GM12891 (cell line): ENCODE measurements around the gene ARMC2.

ENCODE experiments used
- POLR2A ChIP-seq: IDR thresholded peaks from 2 replicates; pipeline ENCODE4 v1.6.1; 2011; ENCODE audit warnings: low read depth, low read length, control low read depth
- POLR2AphosphoS5 ChIP-seq: IDR thresholded peaks from 2 replicates; pipeline ENCODE4 v1.6.1; 2011; ENCODE audit warnings: low read depth, low read length, control low read depth
- POU2F2 ChIP-seq: IDR thresholded peaks from 2 replicates; pipeline ENCODE4 v1.6.1; 2011; ENCODE audit warnings: low read depth, mild to moderate bottlenecking, control low read depth, low read length, moderate library complexity

DNA sequence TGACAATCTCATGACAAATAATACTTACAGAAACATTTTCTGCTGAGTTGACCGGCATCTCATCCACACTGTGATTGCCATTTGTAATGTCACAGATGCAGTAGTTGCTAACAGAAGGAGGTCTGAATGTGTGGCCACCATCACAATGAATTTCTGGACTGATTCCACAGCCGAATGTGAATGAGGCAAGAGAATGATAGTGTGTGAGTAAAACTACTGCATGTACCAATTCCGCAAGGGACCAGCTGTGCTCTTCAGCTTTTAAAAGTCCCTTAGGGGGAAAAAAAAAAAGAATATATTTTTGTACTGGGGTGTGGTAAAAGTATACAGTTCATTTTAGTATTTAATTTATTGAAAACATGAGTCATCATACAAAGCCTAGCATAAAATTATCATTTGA, 150.3 kb downstream of the ARMC2 start:
- TF ChIP-seq POLR2A (no peak), POLR2AphosphoS5 (no peak), POU2F2 (no peak)
